A549 (cell line): ENCODE data around the gene PTPRG. TPM values are rescaled to one million over a fixed set of nuclear protein-coding genes. Genes with fewer than 3 reads are reported as not detected.

Experiments used
- ATAC-seq, 2 experiments: fragments of 200-7000 bp in 1 of 2; fragments of >200 bp in 1 of 2; cut with Nextera tagmentation in 1 of 2; cut with Tn5 transposase in 1 of 2; 3 replicates each; pipeline versions ENCODE4 v1.8.0 to v1.9.1; 2018 to 2020; ENCODE audit warnings: mild to moderate bottlenecking in 1 of 2, moderate library complexity in 1 of 2
- CTCF ChIA-PET: fragments of 300-600 bp; sonication (Branson Sonifier 250); formaldehyde crosslinking; extraction: SDS; loops from one replicate; lab custom pipeline; 2021; ENCODE audit warnings: antibody characterized with exemption, inconsistent platforms; lab: Yijun Ruan, JAX
- POLR2A ChIA-PET: fragments of 350-600 bp; formaldehyde crosslinking; extraction: SDS; loops from one replicate; lab custom pipeline; 2021; ENCODE audit warnings: antibody characterized with exemption, inconsistent platforms; lab: Yijun Ruan, JAX
- DNase-seq, 2 experiments: peaks; one replicate each; pipeline versions ENCODE4 v3.0.0 to v3.0.0-alpha.2; 2011 to 2016; ENCODE audit warnings: low read depth in 1 of 2, low spot score in 1 of 2
- FAIRE-seq: peaks from 2 replicates; lab custom pipeline; 2011; peaks lifted over from hg19 to GRCh38; lab: Jason Lieb, UNC
- H3K27ac ChIP-seq, 2 experiments: fragments of >200 bp; sonication (Bioruptor Twin); formaldehyde crosslinking; 3 replicates each; pipeline ENCODE4 v1.5.1; 2016 to 2017
- H3K4me1 ChIP-seq: fragments of >200 bp; sonication (Bioruptor Twin); formaldehyde crosslinking; 3 replicates; pipeline ENCODE4 v1.6.1; 2016
- H3K4me2 ChIP-seq: fragments of >200 bp; sonication (Bioruptor Twin); formaldehyde crosslinking; 3 replicates; pipeline ENCODE4 v1.6.1; 2016
- H3K4me3 ChIP-seq: fragments of >200 bp; sonication (Bioruptor Twin); formaldehyde crosslinking; 3 replicates; pipeline ENCODE4 v1.5.1; 2016
- H3K9me3 ChIP-seq: fragments of >200 bp; sonication (Bioruptor Twin); formaldehyde crosslinking; 3 replicates; pipeline ENCODE4 v1.6.1; 2016
- BHLHE40 ChIP-seq: IDR thresholded peaks from 2 replicates; pipeline ENCODE4 v1.6.1; 2012; ENCODE audit warnings: low read depth, low read length, inconsistent platforms
- CEBPB ChIP-seq, 2 experiments: fragments of >200 bp in 1 of 2; sonication (Bioruptor Twin) in 1 of 2; formaldehyde crosslinking in 1 of 2; IDR thresholded peaks; 2 replicates each; pipeline ENCODE4 v1.6.1; 2012 to 2016
- CHD2 ChIP-seq: fragments of 150-350 bp; IDR thresholded peaks from 2 replicates; pipeline ENCODE4 v1.6.1; 2014; ENCODE audit warnings: low read length; ENCODE audit not compliant: partially characterized antibody
- CTCF ChIP-seq: fragments of >200 bp; sonication (Bioruptor Twin); formaldehyde crosslinking; IDR thresholded peaks from 3 replicates; pipeline ENCODE4 v1.5.1; 2016
- E2F6 ChIP-seq: IDR thresholded peaks from 2 replicates; pipeline ENCODE4 v1.6.1; 2012; ENCODE audit warnings: low read depth, borderline replicate concordance
- ELK1 ChIP-seq: fragments of 150-350 bp; IDR thresholded peaks from 2 replicates; pipeline ENCODE4 v1.6.1; 2014; ENCODE audit warnings: low read depth, mild to moderate bottlenecking, low read length
- EP300 ChIP-seq, 2 experiments: fragments of >200 bp; sonication (Bioruptor Twin); formaldehyde crosslinking; IDR thresholded peaks; 2 replicates in 1 of 2; 3 replicates in 1 of 2; pipeline ENCODE4 v1.6.1; 2016 to 2017
- FOSB ChIP-seq: fragments of 250-450 bp; sonication (Bioruptor Pico); IDR thresholded peaks from 2 replicates; pipeline ENCODE4 v1.5.0; 2020; ENCODE audit warnings: mild to moderate bottlenecking, moderate library complexity
- GATA3 ChIP-seq: IDR thresholded peaks from 2 replicates; pipeline ENCODE4 v1.6.1; 2012; ENCODE audit warnings: borderline replicate concordance
- HDAC2 ChIP-seq: fragments of 200-600 bp; sonication (generic); IDR thresholded peaks from 2 replicates; pipeline ENCODE4 v1.6.1; 2016
- HES2 ChIP-seq: fragments of >200 bp; sonication (Bioruptor Twin); formaldehyde crosslinking; IDR thresholded peaks from 2 replicates; pipeline ENCODE4 v1.6.1; 2016
- HOXB13 ChIP-seq: fragments of 250-450 bp; sonication (Bioruptor Pico); IDR thresholded peaks from 2 replicates; pipeline ENCODE4 v1.5.0; 2020; ENCODE audit warnings: low read depth, mild to moderate bottlenecking, moderate library complexity
- HOXB5 ChIP-seq: fragments of 250-450 bp; sonication (Bioruptor Pico); IDR thresholded peaks from 2 replicates; pipeline ENCODE4 v1.5.0; 2020; ENCODE audit warnings: mild to moderate bottlenecking, moderate library complexity
- JUNB ChIP-seq: fragments of >200 bp; sonication (Bioruptor Twin); formaldehyde crosslinking; IDR thresholded peaks from 2 replicates; pipeline ENCODE4 v1.6.1; 2016
- NFE2L2 ChIP-seq: fragments of 150-350 bp; conservative IDR thresholded peaks from 2 replicates; pipeline ENCODE4 v1.6.1; 2014; ENCODE audit warnings: low read length
- NPAS2 ChIP-seq: fragments of 250-450 bp; sonication (Bioruptor Pico); IDR thresholded peaks from 2 replicates; pipeline ENCODE4 v1.8.0; 2022; ENCODE audit warnings: mild to moderate bottlenecking, moderate library complexity, borderline replicate concordance
- NR3C1 ChIP-seq: fragments of >200 bp; sonication (Bioruptor Twin); formaldehyde crosslinking; IDR thresholded peaks from 3 replicates; pipeline ENCODE4 v1.6.1; 2017
- PHF8 ChIP-seq: fragments of 200-600 bp; sonication (generic); IDR thresholded peaks from 2 replicates; pipeline ENCODE4 v1.6.1; 2016; ENCODE audit warnings: low read depth, mild to moderate bottlenecking, antibody characterized with exemption, moderate library complexity, borderline replicate concordance
- RCOR1 ChIP-seq: fragments of 150-350 bp; IDR thresholded peaks from 2 replicates; pipeline ENCODE4 v1.6.1; 2014; ENCODE audit warnings: antibody characterized with exemption, low read length, low read depth
- RNF2 ChIP-seq: fragments of 200-600 bp; sonication (generic); IDR thresholded peaks from 2 replicates; pipeline ENCODE4 v1.6.1; 2016; ENCODE audit warnings: low read depth, mild to moderate bottlenecking, antibody characterized with exemption, moderate library complexity, borderline replicate concordance
- SMC3 ChIP-seq: fragments of >200 bp; sonication (Bioruptor Twin); formaldehyde crosslinking; IDR thresholded peaks from 3 replicates; pipeline ENCODE4 v1.6.1; 2018; ENCODE audit warnings: inconsistent platforms
- TFCP2L1 ChIP-seq: fragments of 250-450 bp; sonication (Bioruptor Pico); IDR thresholded peaks from 2 replicates; pipeline ENCODE4 v1.5.0; 2021; ENCODE audit warnings: mild to moderate bottlenecking
- ZC3H11A ChIP-seq: fragments of 450-650 bp; IDR thresholded peaks from 2 replicates; pipeline ENCODE4 v1.6.1; 2014; ENCODE audit warnings: antibody characterized with exemption, mild to moderate bottlenecking
- ZNF302 ChIP-seq: fragments of 250-450 bp; sonication (Bioruptor Pico); IDR thresholded peaks from 2 replicates; pipeline ENCODE4 v1.9.0; 2021; ENCODE audit warnings: inconsistent platforms, mild to moderate bottlenecking, moderate library complexity
- WGBS: methylation state at CpG from one replicate; pipeline ENCODE4 v1.1.6; 2017; ENCODE audit errors: missing lambda C conversion rate; 5-methylcytosine and 5-hydroxymethylcytosine counted together
- polyA plus RNA-seq, 4 experiments: library from polyadenylated mRNA; depleted of rRNA in 3 of 4; stranded (reverse); fragments of >200 nt; fragmentation: RNase III in 1 of 4; extraction: RNeasy Plus Mini Kit Qiagen cat#74134 plus additional on column Dnase treatment in 1 of 4; gene quantifications; 2 replicates in 3 of 4; 3 replicates in 1 of 4; pipeline ENCODE4 v1.2.3, GENCODE V29; 2011 to 2017

PTPRG gene
- polyA plus RNA-seq, 2 of the 4 experiments (the other 2 are of a cell fraction) = 4.5 to 4.8 TPM

GRCh38 chr3:61560517-61561373 is 626 bp upstream of the PTPRG start:
- TF ChIP-seq HES2 (no peak), CEBPB (IDR thresholded peaks at IDR 0.05) (peak; percentile 74 to 84), BHLHE40 (no peak)
- TF ChIP-seq, all 56 proteins: peak for 1
- ChIA-PET POLR2A (interaction anchor here (0.7 to 1.2 kb wide), 4 partner anchors 104 to 357 kb away, joined by 3 to 4 read pairs (median 3); no protein-coding TSS in a partner anchor), CTCF (interaction anchor here (0.6 to 1.4 kb wide), 6 partner anchors 12 to 629 kb away, joined by 3 to 6 read pairs (median 4); no protein-coding TSS in a partner anchor)
- Histone ChIP-seq H3K4me3 (peak overlapping the region; percentile 69), H3K9me3 (peaks cover 4% of the 10 kb centered on the region; the same call in 1 of the 3 replicates), H3K27ac (peak overlapping the region; percentile 77 to 92), H3K4me1 (no peaks in the 10 kb centered on the region), H3K4me2 (peak overlapping the region; percentile 70)
- DNase-seq = peak; percentile 46 to 57
- peak; percentile 66 to 71 for ATAC-seq
- no peak for FAIRE-seq
- 6% methylated on average over 43 of the region's 64 CpGs for WGBS

GRCh38 chr3:61562042-61562720 is 810 bp downstream of the PTPRG start:
- ChIA-PET CTCF (no interaction called here), POLR2A (no interaction called here)
- TF ChIP-seq RCOR1 (no peak), FOSB (CRISPR knock-in tag) (no peak), CHD2 (no peak), EP300 (IDR thresholded peaks at IDR 0.05) (no peak), PHF8 (no peak), ZNF302 (CRISPR knock-in tag) (no peak), ELK1 (no peak), HOXB5 (CRISPR knock-in tag) (no peak), CTCF (no peak), HES2 (no peak), NPAS2 (no peak), SMC3 (no peak)
- Histone ChIP-seq H3K4me2 (peak overlapping the region; percentile 70), H3K4me1 (no peaks in the 10 kb centered on the region), H3K27ac (peak overlapping the region; percentile 77 to 92), H3K4me3 (peak overlapping the region; percentile 69), H3K9me3 (peaks cover 4% of the 10 kb centered on the region; the same call in 1 of the 3 replicates)
- FAIRE-seq (no peak), DNase-seq (peak; percentile 10 to 19), ATAC-seq (peak in 1 of 2 experiments; percentile 29; a peak in 4 of 6 replicates)
- 3% methylated on average over 15 of the region's 65 CpGs for WGBS

- peaks cover 4% of the 10 kb centered on the region; the same call in 1 of the 3 replicates for H3K9me3 ChIP-seq
- peak in 1 of 2 experiments; percentile 7 for DNase-seq
- peak overlapping the region; percentile 69 for H3K4me3 ChIP-seq
- FAIRE-seq = no peak
- 32% methylated on average over 9 of the region's 44 CpGs for WGBS
- H3K4me1 ChIP-seq = no peaks in the 10 kb centered on the region
- CTCF ChIA-PET = no interaction called here
- H3K4me2 ChIP-seq = peak overlapping the region; percentile 70
- no peak for ATAC-seq
- POLR2A ChIA-PET = no interaction called here
- peak overlapping the region; percentile 77 to 92; a peak in 5 of 6 replicates for H3K27ac ChIP-seq
- TF ChIP-seq HDAC2 (no peak), RCOR1 (no peak), E2F6 (no peak), ZC3H11A (no peak), NR3C1 (no peak), TFCP2L1 (CRISPR knock-in tag) (no peak), GATA3 (no peak), JUNB (no peak), RNF2 (no peak), CTCF (no peak), HOXB13 (CRISPR knock-in tag) (no peak), NFE2L2 (no peak)
Measured at GRCh38 chr3:61562721-61563312, 1.4 kb downstream of the PTPRG start.
